Coronary artery (tissue), 2 donors: ENCODE data around the gene HSBP1.

Source experiments
- DNase-seq: peaks from one replicate; pipeline ENCODE4 v3.0.0-alpha.2; 2017; ENCODE audit warnings: low spot score
- H3K27ac ChIP-seq, 2 donors: fragments of 200-600 bp; sonication (generic); one replicate each; pipeline ENCODE4 v1.5.1; 2016 to 2019
- H3K4me3 ChIP-seq: fragments of 200-600 bp; sonication (generic); 2 replicates; pipeline ENCODE4 v1.5.1; 2016; ENCODE audit warnings: mild to moderate bottlenecking, moderate library complexity
- TF ChIP-seq, protein P1 (sequence below): fragments of 200-600 bp; sonication (generic); IDR thresholded peaks from one replicate; pipeline ENCODE4 v1.5.1; 2019; ENCODE audit warnings: antibody characterized with exemption

Gene HSBP1

GRCh38 chr16:83837566-83837965 is 29.8 kb downstream of the HSBP1 start:
- TF ChIP-seq, protein P1, sequence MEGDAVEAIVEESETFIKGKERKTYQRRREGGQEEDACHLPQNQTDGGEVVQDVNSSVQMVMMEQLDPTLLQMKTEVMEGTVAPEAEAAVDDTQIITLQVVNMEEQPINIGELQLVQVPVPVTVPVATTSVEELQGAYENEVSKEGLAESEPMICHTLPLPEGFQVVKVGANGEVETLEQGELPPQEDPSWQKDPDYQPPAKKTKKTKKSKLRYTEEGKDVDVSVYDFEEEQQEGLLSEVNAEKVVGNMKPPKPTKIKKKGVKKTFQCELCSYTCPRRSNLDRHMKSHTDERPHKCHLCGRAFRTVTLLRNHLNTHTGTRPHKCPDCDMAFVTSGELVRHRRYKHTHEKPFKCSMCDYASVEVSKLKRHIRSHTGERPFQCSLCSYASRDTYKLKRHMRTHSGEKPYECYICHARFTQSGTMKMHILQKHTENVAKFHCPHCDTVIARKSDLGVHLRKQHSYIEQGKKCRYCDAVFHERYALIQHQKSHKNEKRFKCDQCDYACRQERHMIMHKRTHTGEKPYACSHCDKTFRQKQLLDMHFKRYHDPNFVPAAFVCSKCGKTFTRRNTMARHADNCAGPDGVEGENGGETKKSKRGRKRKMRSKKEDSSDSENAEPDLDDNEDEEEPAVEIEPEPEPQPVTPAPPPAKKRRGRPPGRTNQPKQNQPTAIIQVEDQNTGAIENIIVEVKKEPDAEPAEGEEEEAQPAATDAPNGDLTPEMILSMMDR = no peak
- H3K27ac ChIP-seq = no peak overlapping the region
- no peak overlapping the region for H3K4me3 ChIP-seq
- DNase-seq = no peak

GRCh38 chr16:83838151-83838550 is 30.4 kb downstream of the HSBP1 start:
- Histone ChIP-seq H3K27ac (no peak overlapping the region), H3K4me3 (no peak overlapping the region)
- no peak for DNase-seq
- TF ChIP-seq, protein P1 = no peak

GRCh38 chr16:83839561-83839960 is 31.8 kb downstream of the HSBP1 start:
- no peak for DNase-seq
- TF ChIP-seq, protein P1 = no peak
- Histone ChIP-seq H3K4me3 (no peak overlapping the region), H3K27ac (no peak overlapping the region)

DNA sequence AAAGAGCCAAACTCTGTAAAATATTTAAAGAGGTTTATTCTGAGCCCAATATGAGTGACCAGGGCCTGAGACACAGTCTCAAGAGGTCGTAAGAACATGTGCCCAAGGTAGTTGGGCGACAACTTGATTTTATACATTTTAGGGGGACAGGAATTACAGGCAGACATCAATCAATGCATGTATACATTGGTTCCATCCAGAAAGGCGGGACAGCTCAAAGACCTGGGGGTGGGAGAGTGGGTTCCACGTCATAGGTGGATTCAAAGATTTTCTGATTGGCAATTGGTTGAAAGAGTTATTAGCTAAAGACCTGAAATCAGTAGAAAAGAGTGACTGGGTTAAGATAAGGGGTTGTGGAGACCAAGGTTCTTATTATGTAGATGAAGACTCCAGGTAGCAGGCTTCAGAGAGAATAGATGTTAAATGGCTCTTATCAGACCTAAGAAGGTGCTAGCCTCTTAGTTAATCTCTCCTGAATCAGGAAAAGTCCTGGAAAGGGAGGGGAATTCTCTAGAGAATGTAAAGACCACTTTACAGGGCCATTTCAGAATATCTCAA is 32.4 kb downstream of the HSBP1 start:
- Histone ChIP-seq H3K27ac (no peak overlapping the region), H3K4me3 (no peak overlapping the region)
- DNase-seq = no peak
- TF ChIP-seq, protein P1 = no peak

DNA sequence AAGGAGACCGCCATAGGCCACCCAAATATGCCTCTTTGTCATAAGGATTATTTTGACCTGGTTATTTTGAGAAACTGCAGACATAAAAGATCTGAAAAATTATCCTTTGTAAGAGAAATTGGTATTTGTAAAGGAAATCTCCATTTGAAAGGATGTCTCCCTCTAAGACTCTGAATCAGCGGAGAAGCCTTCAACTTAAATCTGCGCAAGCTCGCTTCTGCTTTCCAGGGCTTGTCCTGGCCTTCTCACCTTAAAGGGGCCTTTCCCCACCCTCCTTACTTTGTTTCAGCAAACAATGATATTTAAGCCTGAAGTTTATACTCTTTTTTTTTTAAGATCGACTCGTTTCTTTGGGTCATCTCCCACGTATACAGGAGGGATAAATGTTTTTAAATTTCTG is 34.5 kb downstream of the HSBP1 start:
- Histone ChIP-seq H3K27ac (no peak overlapping the region), H3K4me3 (no peak overlapping the region)
- TF ChIP-seq, protein P1 = no peak
- DNase-seq = no peak

DNA sequence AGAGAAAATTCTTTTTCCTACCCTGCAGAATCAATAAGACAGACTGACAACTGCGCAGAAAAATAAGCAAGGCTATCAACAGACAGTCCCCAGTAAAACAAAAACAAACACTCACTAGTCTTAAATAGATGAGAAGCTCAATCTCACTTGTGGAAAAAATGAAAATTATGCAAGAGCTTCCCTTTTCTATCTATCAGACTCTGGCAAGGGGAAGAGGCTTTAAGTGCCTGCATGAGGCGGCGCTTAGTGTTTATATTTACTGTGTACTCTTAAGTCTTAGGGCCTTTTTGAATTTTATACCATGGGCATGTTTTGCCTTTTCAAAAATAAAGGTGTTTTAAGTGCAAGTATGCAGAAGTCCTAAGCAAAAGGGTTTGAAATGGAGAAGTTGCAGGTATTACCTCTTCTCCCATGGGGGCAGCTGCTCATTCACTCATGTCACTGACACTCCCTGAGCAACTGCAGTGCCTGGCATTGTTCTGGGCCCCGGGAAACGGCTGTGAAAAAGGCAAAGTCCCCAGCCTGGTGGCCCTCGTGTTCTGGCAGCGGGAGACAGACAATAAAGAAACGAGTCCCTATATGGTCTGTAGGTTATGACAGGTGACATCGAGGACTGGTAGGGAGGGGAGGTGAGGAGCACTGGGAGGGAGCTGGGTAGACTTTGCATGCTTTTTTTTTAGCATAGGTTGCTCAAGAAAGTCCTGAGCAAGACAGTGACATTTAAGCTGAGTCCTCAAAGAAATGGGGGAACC is 35.2 kb downstream of the HSBP1 start:
- no peak overlapping the region for H3K4me3 ChIP-seq
- no peak overlapping the region for H3K27ac ChIP-seq
- TF ChIP-seq, protein P1 = no peak
- DNase-seq = no peak

DNA sequence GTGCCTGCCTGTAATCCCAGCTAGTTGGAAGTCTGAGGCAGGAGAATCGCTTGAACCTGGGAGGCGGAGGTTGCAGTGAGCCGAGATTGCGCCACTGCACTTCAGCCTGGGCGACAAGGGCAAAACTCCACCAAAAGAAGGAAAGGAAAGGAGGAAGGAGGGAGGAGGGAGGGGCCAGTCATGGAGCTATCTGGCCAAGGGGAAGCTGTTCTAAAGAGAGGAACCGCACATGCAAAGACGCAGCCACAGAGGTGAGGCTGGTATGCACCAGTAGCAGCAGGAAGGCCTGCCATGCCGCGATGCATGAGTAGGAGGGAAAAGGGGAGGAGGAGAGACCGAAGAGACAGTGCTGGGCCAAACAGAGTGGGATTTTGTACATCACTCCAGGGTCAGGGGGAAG is 35.9 kb downstream of the HSBP1 start:
- Histone ChIP-seq H3K27ac (no peak overlapping the region), H3K4me3 (no peak overlapping the region)
- TF ChIP-seq, protein P1 = no peak
- no peak for DNase-seq
